ENCODE data around the gene LGALS16. TPM values are rescaled to one million over a fixed set of nuclear protein-coding genes. Genes with fewer than 3 reads are reported as not detected.

Gene LGALS16
- total RNA-seq, 4 donors from 2014 or later, result not detected

DNA sequence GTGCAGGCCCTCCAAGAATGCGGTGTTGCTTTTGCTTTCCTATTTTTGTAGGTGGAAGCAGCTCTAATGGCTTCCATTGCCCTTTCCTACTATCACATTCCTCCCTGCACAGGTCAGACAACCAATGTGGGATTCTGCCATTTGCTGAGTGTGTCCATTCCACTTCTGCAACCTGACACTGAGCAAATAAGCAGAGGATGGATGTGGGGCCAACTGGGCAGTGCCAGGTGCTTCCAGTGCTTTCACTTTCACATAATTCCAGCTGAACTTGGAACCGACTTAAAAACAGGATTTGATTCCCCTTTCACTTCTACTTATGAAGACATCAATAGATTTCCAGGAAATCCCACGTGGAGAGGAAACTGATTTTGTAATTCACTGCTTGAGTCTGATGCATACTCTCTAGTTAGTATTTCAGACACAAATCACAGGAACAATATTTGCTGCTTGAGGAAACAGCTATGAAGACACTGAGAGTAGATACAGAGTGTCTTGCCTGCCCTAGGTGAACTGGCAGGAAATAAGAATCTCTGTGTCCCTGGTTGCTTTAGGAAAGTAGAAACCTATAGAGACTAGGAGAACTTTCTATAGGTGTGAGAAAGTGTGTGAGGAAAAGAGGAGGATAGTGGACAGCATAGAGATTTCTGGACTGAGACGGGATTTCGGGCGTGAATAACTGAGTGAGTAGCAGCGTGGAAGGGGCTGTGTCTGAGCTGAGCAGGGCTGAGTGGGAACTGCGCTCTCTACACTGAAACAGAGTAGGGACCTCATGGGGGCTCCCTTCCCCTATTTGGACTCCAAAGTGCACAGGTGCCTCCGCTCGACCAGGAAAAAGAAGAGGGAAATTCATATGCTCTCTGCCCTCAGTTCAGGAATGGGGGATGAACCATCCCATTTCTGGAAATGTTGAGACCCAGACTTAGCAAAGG lies 22.5 kb downstream of the LGALS16 start:
- no peak overlapping the region for H3K4me3 ChIP-seq
- WGBS, 2 donors, result 64 to 69% methylated on average over 10 of the region's 10 CpGs
- peak overlapping the region in 1 of 4 donors; percentile 10 for H3K27ac ChIP-seq
- H3K9me3 ChIP-seq, result no peaks in the 10 kb centered on the region
- intact Hi-C loops (cut with DNase I), result no loop called here
- TF ChIP-seq, protein P1, sequence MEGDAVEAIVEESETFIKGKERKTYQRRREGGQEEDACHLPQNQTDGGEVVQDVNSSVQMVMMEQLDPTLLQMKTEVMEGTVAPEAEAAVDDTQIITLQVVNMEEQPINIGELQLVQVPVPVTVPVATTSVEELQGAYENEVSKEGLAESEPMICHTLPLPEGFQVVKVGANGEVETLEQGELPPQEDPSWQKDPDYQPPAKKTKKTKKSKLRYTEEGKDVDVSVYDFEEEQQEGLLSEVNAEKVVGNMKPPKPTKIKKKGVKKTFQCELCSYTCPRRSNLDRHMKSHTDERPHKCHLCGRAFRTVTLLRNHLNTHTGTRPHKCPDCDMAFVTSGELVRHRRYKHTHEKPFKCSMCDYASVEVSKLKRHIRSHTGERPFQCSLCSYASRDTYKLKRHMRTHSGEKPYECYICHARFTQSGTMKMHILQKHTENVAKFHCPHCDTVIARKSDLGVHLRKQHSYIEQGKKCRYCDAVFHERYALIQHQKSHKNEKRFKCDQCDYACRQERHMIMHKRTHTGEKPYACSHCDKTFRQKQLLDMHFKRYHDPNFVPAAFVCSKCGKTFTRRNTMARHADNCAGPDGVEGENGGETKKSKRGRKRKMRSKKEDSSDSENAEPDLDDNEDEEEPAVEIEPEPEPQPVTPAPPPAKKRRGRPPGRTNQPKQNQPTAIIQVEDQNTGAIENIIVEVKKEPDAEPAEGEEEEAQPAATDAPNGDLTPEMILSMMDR (IDR thresholded peaks at IDR 0.05), result no peak
- TF ChIP-seq POLR2A (IDR thresholded peaks at IDR 0.05), result no peak
- peaks cover 0 to 18% (median 12%) of the 10 kb centered on the region in 3 donors for H3K4me1 ChIP-seq
- DNase-seq, result no peak
- no peaks in the 10 kb centered on the region for H3K27me3 ChIP-seq
- H3K36me3 ChIP-seq, result no peaks in the 10 kb centered on the region

DNA sequence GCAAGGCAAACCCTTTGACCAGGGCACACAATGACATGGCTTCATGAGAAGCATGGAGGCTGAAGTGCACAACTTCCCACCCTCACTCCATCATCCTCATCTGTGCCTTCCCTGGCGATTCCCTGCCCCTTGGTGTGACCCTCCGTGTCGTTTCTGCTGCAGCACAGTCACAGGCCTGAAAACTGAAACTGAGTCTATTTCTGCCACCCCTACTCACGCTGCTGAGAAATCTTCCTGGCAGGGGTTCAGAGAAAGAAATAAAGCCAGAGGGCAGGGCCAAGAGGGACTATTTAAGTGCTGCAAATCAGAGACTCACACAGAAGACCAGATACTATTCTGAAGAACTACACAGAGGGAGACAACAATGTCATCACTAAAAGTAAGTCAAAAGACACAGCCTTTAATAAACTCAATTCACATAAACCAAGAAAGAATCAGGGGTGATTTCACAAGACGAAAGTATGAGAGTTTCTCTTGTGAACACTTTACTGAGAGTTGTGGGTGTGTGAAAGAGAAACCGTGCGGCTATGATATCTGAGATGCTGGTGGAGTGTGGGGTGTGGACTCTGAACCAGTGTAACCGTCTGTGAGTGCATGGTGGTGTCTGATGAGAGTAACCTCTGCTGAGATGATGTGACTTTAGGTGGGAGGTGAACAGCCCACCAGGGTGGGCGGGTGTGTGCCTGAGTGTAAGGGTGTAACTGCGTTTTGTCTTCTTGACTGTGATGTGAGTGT lies 23.5 kb downstream of the LGALS16 start:
- no peaks in the 10 kb centered on the region for H3K27me3 ChIP-seq
- 42% methylated on average over 8 to 9 of the region's 10 CpGs for WGBS, 2 donors
- TF ChIP-seq POLR2A (IDR thresholded peaks at IDR 0.05), result no peak
- TF ChIP-seq, protein P1 (IDR thresholded peaks at IDR 0.05), result no peak
- peaks cover 0 to 18% (median 12%) of the 10 kb centered on the region in 3 donors for H3K4me1 ChIP-seq
- no peak for DNase-seq
- H3K27ac ChIP-seq, result peak overlapping the region in 1 of 4 donors; percentile 10
- H3K36me3 ChIP-seq, result no peaks in the 10 kb centered on the region
- no peaks in the 10 kb centered on the region for H3K9me3 ChIP-seq
- intact Hi-C loops (cut with DNase I), result no loop called here
- peak overlapping the region in 1 of 4 donors; percentile 9 for H3K4me3 ChIP-seq

DNA sequence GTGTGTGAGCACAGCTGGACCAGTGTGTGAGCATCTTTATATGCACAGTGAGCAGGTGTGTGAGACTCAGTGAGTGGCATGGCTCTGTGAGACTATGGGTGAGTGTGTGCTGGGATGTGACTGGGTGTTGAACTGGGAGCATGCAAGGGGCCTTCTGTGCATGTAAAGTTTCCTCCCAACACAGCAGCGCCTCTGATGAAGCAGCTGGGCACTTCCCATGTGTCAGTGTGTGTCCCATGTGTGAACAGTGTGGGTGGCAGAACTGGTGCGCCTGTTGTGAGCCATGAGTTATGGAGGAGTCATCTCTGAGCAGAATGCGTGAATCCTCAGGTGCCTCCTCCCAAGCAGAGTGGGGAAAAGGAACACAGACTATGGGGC lies 24.1 kb downstream of the LGALS16 start:
- WGBS, 2 donors, result 63 to 69% methylated on average over 2 to 3 of the region's 3 CpGs
- Histone ChIP-seq H3K4me1 (peaks cover 0 to 18% (median 12%) of the 10 kb centered on the region in 3 donors), H3K27ac (no peak overlapping the region), H3K9me3 (no peaks in the 10 kb centered on the region), H3K27me3 (no peaks in the 10 kb centered on the region), H3K36me3 (no peaks in the 10 kb centered on the region), H3K4me3 (no peak overlapping the region)
- intact Hi-C loops (cut with DNase I), result no loop called here
- TF ChIP-seq, protein P1 (IDR thresholded peaks at IDR 0.05), result no peak
- no peak for DNase-seq

DNA sequence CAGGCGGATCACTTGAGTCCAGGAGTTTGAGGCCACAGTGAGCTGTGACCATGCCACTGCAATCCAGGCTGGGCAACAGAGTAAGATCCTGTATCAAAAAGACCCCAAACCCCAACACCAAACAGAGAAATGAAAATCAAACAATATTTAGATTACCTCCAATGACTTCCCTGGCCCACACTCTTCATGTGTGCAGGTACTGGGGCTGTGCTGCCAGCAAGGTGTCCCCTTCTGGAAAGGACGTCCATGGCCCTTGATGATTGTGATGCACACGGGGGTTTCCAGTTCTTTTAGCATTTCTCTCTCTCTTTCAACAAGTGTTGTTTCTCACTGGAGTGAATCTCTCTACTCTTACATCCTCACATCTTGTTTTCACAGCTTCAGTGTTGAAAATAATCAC lies 24.9 kb downstream of the LGALS16 start:
- no peak for DNase-seq

More for the DNA sequence above, 24.9 kb downstream of the LGALS16 start:
- Histone ChIP-seq H3K4me1 (peaks cover 0 to 18% (median 12%) of the 10 kb centered on the region in 3 donors), H3K9me3 (no peaks in the 10 kb centered on the region), H3K36me3 (no peaks in the 10 kb centered on the region), H3K27me3 (no peaks in the 10 kb centered on the region), H3K27ac (no peak overlapping the region), H3K4me3 (no peak overlapping the region)
- 70 to 95% methylated on average over 2 to 3 of the region's 3 CpGs for WGBS, 2 donors
- TF ChIP-seq, protein P1 (IDR thresholded peaks at IDR 0.05), result no peak
- TF ChIP-seq POLR2A (IDR thresholded peaks at IDR 0.05), result no peak
- intact Hi-C loops (cut with DNase I), result no loop called here

Data from esophagus squamous epithelium (tissue), 5 donors.